Central memory CD4-positive, alpha-beta T cell (primary cell): Measurements from ENCODE around the gene HOXA1.

Source experiments
- DNase-seq: peaks from one replicate; pipeline ENCODE4 v3.0.0; 2022

The HOXA1 gene

DNA sequence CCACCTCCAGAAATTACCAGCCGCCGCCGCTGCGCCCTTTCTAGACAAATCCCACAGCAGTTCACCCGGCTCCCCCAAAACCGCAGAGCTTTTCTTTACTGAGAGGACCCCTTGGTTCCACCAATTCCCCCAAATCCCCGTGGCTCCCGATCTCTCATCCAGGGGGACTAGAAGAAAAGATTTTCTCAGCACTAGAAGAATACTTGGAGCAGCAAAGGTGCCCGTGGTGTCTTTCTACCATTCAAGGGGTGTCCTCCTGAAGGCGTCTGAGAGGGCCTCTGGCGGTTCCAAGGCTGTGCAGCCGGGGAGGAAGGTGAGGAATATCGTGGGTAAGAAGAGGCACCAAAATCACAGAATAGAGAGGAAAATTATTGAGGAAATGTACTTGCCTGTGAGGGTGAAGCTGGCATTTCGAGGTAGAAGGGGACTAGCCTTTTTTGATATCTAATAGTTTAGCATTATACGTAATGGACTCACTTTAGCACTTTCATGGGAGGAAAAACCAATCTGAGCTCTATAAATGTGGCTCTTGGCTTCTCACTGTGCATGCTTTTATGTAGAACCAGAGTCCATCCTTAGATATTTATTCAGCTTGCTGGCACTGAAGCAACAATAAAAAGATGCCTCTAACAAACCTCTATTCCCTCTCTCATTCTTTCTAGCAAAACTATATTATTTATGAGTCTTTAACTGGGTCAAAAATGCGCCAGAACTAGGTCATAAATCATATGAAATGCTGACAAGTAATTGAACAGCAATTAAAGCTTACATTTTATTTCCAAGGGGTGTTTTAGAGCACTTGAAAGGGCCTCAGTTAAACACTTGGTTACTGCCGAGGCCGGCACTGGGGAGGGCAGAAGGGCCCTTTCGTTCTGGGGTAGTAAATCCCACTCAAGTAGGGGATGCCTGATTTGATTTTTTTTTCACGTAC lies 20.5 kb upstream of the HOXA1 start:
- DNase-seq: no peak

DNA sequence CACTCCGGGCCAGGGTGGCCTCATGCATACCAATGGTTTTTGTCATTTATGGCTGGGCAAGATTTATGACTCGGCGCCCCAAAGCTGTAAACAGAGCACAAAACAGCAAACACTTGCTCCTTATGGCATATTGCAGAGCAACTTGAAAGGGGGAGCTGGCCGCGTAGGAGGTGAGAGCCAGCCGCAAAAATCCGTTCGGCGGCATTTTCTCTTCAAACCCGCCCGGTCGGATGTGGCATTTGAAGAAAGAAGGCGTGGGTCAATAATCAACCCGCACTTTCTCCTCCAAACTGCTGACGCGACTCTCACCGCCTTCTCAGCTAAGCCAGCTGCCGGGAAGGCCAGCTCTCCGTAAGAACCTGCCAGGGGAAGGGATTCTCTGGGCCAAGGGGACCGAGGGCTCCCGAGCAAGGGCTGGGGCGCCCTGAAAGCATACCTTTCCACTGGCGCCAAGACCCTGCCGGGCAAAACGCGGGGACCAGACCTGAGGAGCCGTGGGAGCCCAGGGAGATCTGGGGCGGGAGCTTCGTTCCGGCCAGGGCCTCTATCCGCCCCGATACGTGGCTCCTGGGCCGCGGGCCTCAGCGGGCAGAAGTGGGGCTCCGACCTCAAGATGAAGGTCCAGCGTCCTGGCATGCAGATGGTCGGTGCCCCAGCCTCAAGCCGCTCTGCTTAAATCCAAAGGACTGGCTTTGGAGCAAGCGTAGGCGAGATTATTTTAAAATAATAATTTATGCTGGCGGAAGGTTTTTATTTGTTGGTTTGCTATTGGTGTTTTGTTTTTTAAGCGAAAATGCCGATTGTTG lies 19.6 kb upstream of the HOXA1 start:
- no peak for DNase-seq

DNA sequence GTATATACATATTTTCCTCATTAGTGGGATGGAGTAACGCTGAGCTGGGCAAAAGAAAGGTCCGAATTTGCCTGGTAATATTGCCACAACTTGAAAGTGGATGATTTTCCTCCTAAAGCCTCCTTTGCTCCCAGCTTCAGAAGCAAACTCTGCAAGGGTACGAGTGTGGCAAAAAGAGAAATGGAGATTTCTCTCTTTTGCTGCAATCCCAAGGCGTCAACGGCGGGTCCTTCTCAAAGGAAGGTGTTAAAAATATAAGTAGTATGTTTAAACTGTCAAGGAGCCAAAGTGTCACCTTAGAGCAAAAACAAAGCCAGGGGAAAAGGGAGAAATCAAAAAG lies 19.1 kb upstream of the HOXA1 start:
- DNase-seq: no peak

DNA sequence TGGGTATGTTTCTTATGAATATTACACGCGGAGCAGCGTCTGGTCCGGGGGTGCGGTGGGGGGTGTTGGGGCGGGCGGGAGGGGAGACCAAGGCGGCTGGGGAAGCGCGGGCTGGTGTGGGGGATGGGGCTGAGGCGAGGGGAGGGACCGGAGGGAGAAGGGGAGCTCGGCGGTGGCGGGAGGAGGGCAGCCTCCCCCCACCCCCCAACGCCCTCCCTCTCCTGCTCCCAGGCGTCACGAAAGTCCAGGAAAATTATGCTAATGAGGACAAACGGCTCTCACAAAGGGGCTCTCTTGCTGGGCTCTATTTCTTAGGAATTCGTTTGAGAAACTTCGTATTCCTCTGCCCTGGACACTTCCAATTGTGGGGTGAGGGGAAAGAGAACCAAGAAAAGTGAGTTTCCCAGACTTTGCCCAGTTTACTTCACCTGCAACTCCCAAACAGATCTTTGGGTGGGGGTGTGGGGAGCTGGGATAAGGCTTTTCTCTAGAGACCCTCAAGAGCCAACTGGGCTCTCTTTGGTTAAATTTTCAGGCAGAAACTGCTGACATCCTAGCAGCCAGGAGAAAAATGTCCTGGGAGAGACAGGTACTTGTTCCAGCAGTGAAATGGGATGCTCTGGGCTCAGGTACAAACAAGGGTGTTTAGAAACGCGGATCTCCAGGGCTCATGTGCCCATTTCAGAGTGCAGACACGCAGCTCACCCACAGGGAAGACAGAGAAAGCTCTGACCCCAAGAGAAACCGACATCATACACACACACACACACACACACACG lies 18.4 kb upstream of the HOXA1 start:
- no peak for DNase-seq

- no peak for DNase-seq
These were observed 17.5 kb upstream of the HOXA1 start for GRCh38 chr7:27112955-27113949.

GRCh38 chr7:27112361-27112760 lies 16.6 kb upstream of the HOXA1 start:
- no peak for DNase-seq

GRCh38 chr7:27111751-27112277 lies 16.0 kb upstream of the HOXA1 start:
- DNase-seq: no peak

DNA sequence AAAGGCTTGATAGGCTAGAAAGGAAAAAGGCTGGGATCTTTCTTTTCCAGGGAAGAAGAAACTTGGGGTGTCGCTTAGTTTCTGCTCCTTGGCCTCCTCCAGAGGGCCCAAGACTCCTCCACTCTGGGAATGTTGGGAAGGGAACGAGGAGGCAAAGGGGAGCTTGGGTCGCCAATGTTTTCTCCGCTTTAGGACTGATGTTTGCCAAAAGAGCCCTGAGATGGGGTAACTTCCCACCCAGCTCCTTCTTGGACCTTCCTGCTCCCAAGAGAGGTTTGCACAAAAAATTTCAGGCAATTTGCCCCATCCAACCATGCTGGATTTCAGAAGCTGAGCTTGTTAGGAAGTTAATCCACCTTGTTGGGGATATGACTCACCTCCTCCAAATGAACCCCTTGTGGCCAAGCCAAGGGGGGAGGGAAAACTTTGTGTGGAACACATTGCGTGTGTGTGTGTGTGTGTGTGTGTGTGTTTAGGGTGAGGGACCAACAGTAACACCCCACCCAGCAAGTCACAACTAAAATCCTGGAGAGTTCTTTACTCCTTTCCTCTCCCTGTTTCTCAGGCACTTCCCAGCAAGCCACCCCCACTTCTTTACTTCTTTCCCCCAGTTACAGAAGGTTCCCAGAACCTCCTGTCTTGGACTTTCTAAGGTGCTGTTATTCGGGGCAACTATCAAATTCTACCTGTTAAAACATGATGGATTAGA lies 15.4 kb upstream of the HOXA1 start:
- no peak for DNase-seq

GRCh38 chr7:27110186-27111031 lies 14.6 kb upstream of the HOXA1 start:
- no peak for DNase-seq

DNA sequence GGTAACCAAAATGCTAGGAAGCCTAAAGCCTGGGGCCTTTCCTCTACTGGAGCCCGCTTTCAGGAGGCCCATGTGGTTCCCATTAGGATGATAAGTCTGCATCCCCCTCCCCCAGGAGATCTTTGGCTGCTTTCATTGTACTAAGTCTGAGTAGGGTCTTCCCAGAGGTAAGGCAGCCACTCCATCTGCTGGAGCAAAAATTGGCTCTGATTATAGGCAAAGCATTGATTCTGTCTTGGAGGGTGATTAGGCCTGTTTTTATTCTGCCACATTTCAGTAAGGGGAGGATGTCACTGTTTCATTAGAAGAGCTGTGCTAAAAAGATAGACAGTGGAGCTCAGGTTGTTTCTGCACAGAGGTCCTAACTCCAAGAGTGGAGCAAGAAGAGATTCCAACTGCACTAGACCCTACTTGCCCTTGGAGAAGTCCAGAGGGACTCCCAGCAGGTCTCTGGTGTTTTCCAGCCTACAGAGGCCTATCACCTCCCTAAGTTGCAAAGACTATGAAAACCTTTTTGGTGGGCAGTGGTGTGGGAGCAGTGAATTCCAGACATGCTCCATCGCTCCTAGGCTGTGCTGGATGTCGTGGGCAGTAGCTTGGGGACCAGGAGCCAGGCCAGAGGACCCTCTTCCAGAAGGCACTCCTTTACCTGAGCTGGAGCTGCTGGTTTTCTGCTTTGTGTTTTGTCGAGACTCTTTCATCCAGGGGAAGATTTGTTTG lies 13.8 kb upstream of the HOXA1 start:
- DNase-seq: no peak

GRCh38 chr7:27108390-27109127 lies 12.8 kb upstream of the HOXA1 start:
- no peak for DNase-seq

DNA sequence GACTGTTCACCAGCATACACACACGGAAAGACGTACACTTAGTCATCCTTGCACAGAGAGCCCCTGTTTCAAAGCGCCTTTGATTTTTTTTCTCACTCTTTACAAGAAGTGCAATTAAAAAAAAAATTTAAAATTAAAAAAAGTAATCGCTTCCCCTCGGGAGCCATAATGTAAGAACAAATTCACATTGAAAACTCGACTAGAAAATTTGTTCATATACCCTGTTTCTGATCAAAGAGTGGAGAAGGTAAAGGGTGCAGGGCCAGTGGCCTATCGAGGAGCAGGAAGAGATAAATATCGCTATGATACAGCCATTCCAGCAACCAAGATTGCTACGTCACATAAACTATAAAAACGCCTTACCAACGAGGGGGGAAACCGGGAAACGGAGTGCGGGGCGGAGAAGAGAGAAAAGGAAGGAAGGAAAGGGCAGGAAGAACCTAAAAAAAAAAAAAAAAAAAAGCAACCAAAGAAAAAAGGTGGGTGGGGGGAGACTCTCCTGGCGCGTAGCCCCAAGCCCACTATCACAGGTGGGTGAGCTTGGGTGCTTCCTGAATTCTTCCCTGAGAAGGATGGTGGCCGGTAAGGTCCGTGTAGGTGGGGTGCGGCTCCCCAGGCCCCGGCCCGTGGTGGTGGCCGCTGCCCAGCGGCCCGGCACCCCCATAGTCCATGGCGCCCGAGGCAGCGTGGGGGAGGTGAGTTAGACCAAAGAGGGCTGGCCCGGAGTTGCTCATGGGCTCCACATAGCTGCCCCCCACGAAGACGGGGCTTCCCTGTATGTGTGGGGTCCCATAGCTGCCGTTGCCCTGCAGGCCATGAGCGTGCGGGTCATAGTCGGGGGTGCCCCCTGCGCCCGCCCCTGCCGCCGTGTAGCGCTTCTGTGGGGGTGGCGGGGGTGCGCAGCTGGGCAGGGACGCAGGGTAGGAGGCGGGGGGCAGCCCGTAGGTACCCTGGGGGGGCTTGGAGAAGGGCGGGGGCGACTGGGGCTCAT lies 11.9 kb upstream of the HOXA1 start:
- DNase-seq: no peak

GRCh38 chr7:27106901-27107240 lies 11.1 kb upstream of the HOXA1 start:
- no peak for DNase-seq

GRCh38 chr7:27106181-27106900 lies 10.5 kb upstream of the HOXA1 start:
- DNase-seq: no peak

- DNase-seq: no peak
These were observed 9.7 kb upstream of the HOXA1 start for GRCh38 chr7:27105301-27106031.
